NCI-H226 (cell line): Measurements from ENCODE around the gene THSD4.
"Not testable (repeated sequence)": the region's sequence is repeated elsewhere in the genome, so short reads cannot be mapped to it uniquely, and the experiment has no call there.

ENCODE experiments used
- DNase-seq: peaks from one replicate; pipeline ENCODE4 v3.0.0-alpha.2; 2015

THSD4 gene

GRCh38 chr15:71194286-71194685 is 79.0 kb downstream of the THSD4 start:
- no peak for DNase-seq

GRCh38 chr15:71195242-71195641 is 80.0 kb downstream of the THSD4 start:
- DNase-seq: no peak

GRCh38 chr15:71197620-71198019 is 82.3 kb downstream of the THSD4 start:
- no peak for DNase-seq

GRCh38 chr15:71198846-71199245 is 83.6 kb downstream of the THSD4 start:
- DNase-seq: no peak

- no peak for DNase-seq
Observed at GRCh38 chr15:71199384-71200351, 84.4 kb downstream of the THSD4 start.

- no peak for DNase-seq
Observed at GRCh38 chr15:71201477-71201876, 86.2 kb downstream of the THSD4 start.

- no peak for DNase-seq
Observed at GRCh38 chr15:71202712-71203111, 87.4 kb downstream of the THSD4 start.

- DNase-seq: no peak
Observed at GRCh38 chr15:71203586-71204474, 88.6 kb downstream of the THSD4 start.

GRCh38 chr15:71207141-71207540 is 91.9 kb downstream of the THSD4 start:
- no peak for DNase-seq

- DNase-seq: no peak
Observed at GRCh38 chr15:71212146-71212545, 96.9 kb downstream of the THSD4 start.

- DNase-seq: not testable (repeated sequence)
Observed at GRCh38 chr15:71213943-71214342, 98.7 kb downstream of the THSD4 start.

GRCh38 chr15:71215126-71215894 is 100.0 kb downstream of the THSD4 start:
- DNase-seq: no peak

GRCh38 chr15:71218272-71218805 is 103.1 kb downstream of the THSD4 start:
- no peak for DNase-seq

- no peak for DNase-seq
Observed at GRCh38 chr15:71219101-71219500, 103.8 kb downstream of the THSD4 start.

GRCh38 chr15:71219645-71220044 is 104.4 kb downstream of the THSD4 start:
- no peak for DNase-seq

- DNase-seq: no peak
Observed at GRCh38 chr15:71220828-71221227, 105.6 kb downstream of the THSD4 start.

GRCh38 chr15:71221417-71221816 is 106.1 kb downstream of the THSD4 start:
- DNase-seq: no peak

- no peak for DNase-seq
Observed at GRCh38 chr15:71223516-71223915, 108.2 kb downstream of the THSD4 start.

GRCh38 chr15:71224024-71224423 is 108.8 kb downstream of the THSD4 start:
- DNase-seq: no peak

- no peak for DNase-seq
Observed at GRCh38 chr15:71225851-71226250, 110.6 kb downstream of the THSD4 start.

- no peak for DNase-seq
Observed at GRCh38 chr15:71226536-71227455, 111.5 kb downstream of the THSD4 start.
